Activated CD4-positive, alpha-beta memory T cell treated with anti-CD3 and anti-CD28 coated beads for 36 hours (primary cell): Measurements from ENCODE around the gene ZNF804B. TPM values are rescaled to one million over a fixed set of nuclear protein-coding genes. Genes with fewer than 3 reads are reported as not detected.

Experiments
- CTCF ChIA-PET: fragments of 350-600 bp; sonication (Branson Sonifier 250); formaldehyde crosslinking; loops from one replicate; lab custom pipeline; 2021; ENCODE audit warnings: antibody characterized with exemption, inconsistent platforms; lab: Charles Lee
- POLR2A ChIA-PET: fragments of 350-600 bp; sonication (Branson Sonifier 250); formaldehyde crosslinking; loops from one replicate; lab custom pipeline; 2021; ENCODE audit warnings: antibody characterized with exemption; lab: Charles Lee
- DNase-seq: peaks from one replicate; pipeline ENCODE4 v3.0.0-alpha.2; 2020
- H3K27ac Mint-ChIP-seq: one replicate; pipeline ENCODE4 v1.8.0; 2021; ENCODE audit warnings: mixed read lengths
- H3K27me3 Mint-ChIP-seq: one replicate; pipeline ENCODE4 v1.8.0; 2021; ENCODE audit warnings: mixed read lengths
- H3K36me3 Mint-ChIP-seq: one replicate; pipeline ENCODE4 v1.8.0; 2021; ENCODE audit warnings: mixed read lengths
- H3K4me1 Mint-ChIP-seq: one replicate; pipeline ENCODE4 v1.8.0; 2021; ENCODE audit warnings: low read depth, mixed read lengths
- H3K4me3 Mint-ChIP-seq: one replicate; pipeline ENCODE4 v1.8.0; 2021; ENCODE audit warnings: mild to moderate bottlenecking, mixed read lengths
- H3K9me3 Mint-ChIP-seq: one replicate; pipeline ENCODE4 v1.8.0; 2021; ENCODE audit warnings: mixed read lengths
- intact Hi-C: fragments of 100-400 bp; cut with micrococcal nuclease; formaldehyde crosslinking; loops from one replicate; pipeline ENCODE4 v1.15.1; 2023
- total RNA-seq, 2 experiments: library from RNA; stranded (reverse); gene quantifications; one replicate each; pipeline ENCODE4 v1.2.3, GENCODE V29; 2021

Gene ZNF804B
- total RNA-seq, 2 experiments from 2014 or later: not detected

- H3K36me3 Mint-ChIP-seq: no peaks in the 10 kb centered on the region
- no peak for DNase-seq
- H3K27me3 Mint-ChIP-seq: peaks cover 2% of the 10 kb centered on the region
- ChIA-PET POLR2A (no interaction called here), CTCF (no interaction called here)
- H3K9me3 Mint-ChIP-seq: peaks cover 12% of the 10 kb centered on the region
- H3K4me3 Mint-ChIP-seq: no peak overlapping the region
- no peak overlapping the region for H3K27ac Mint-ChIP-seq
- intact Hi-C loops: no loop called here
- H3K4me1 Mint-ChIP-seq: no peaks in the 10 kb centered on the region
These were observed 486.7 kb downstream of the ZNF804B start for GRCh38 chr7:89246196-89246595.

GRCh38 chr7:89247207-89247606 lies 487.7 kb downstream of the ZNF804B start:
- DNase-seq: no peak
- Mint-ChIP-seq H3K4me3 (no peak overlapping the region), H3K9me3 (peaks cover 12% of the 10 kb centered on the region), H3K27me3 (peaks cover 2% of the 10 kb centered on the region), H3K4me1 (no peaks in the 10 kb centered on the region), H3K36me3 (no peaks in the 10 kb centered on the region), H3K27ac (no peak overlapping the region)
- ChIA-PET CTCF (no interaction called here), POLR2A (no interaction called here)
- intact Hi-C loops: no loop called here

- no peak for DNase-seq
- H3K9me3 Mint-ChIP-seq: no peaks in the 10 kb centered on the region
- intact Hi-C loops: no loop called here
- ChIA-PET CTCF (no interaction called here), POLR2A (no interaction called here)
- H3K36me3 Mint-ChIP-seq: no peaks in the 10 kb centered on the region
- no peak overlapping the region for H3K27ac Mint-ChIP-seq
- peaks cover 4% of the 10 kb centered on the region for H3K4me1 Mint-ChIP-seq
- H3K27me3 Mint-ChIP-seq: no peaks in the 10 kb centered on the region
- H3K4me3 Mint-ChIP-seq: no peak overlapping the region
These were observed 499.6 kb downstream of the ZNF804B start for GRCh38 chr7:89259085-89259484.

- H3K27me3 Mint-ChIP-seq: no peaks in the 10 kb centered on the region
- ChIA-PET CTCF (no interaction called here), POLR2A (no interaction called here)
- no peak overlapping the region for H3K4me3 Mint-ChIP-seq
- no peak for DNase-seq
- no peak overlapping the region for H3K27ac Mint-ChIP-seq
- H3K9me3 Mint-ChIP-seq: no peaks in the 10 kb centered on the region
- intact Hi-C loops: no loop called here
- peaks cover 2% of the 10 kb centered on the region for H3K4me1 Mint-ChIP-seq
- no peaks in the 10 kb centered on the region for H3K36me3 Mint-ChIP-seq
These were observed 504.6 kb downstream of the ZNF804B start for GRCh38 chr7:89264126-89264525.

- Mint-ChIP-seq H3K9me3 (no peaks in the 10 kb centered on the region), H3K27me3 (no peaks in the 10 kb centered on the region), H3K4me1 (no peaks in the 10 kb centered on the region), H3K36me3 (no peaks in the 10 kb centered on the region), H3K27ac (no peak overlapping the region), H3K4me3 (no peak overlapping the region)
- DNase-seq: no peak
- POLR2A ChIA-PET: no interaction called here
- CTCF ChIA-PET: no interaction called here
- intact Hi-C loops: no loop called here
These were observed 506.1 kb downstream of the ZNF804B start for GRCh38 chr7:89265631-89266030.

GRCh38 chr7:89283302-89283701 lies 523.8 kb downstream of the ZNF804B start:
- POLR2A ChIA-PET: no interaction called here
- no peak overlapping the region for H3K27ac Mint-ChIP-seq
- H3K9me3 Mint-ChIP-seq: peaks cover 6% of the 10 kb centered on the region
- intact Hi-C loops: no loop called here
- no peaks in the 10 kb centered on the region for H3K27me3 Mint-ChIP-seq
- no peak for DNase-seq
- CTCF ChIA-PET: interaction anchor here (0.6 kb wide), 1 partner anchor 15 kb away, joined by 3 read pairs; no protein-coding TSS in a partner anchor
- H3K4me1 Mint-ChIP-seq: no peaks in the 10 kb centered on the region
- no peak overlapping the region for H3K4me3 Mint-ChIP-seq
- H3K36me3 Mint-ChIP-seq: no peaks in the 10 kb centered on the region

- no peaks in the 10 kb centered on the region for H3K4me1 Mint-ChIP-seq
These were observed 549.0 kb downstream of the ZNF804B start for GRCh38 chr7:89308535-89308934.

GRCh38 chr7:89311886-89312285 lies 552.4 kb downstream of the ZNF804B start:
- peaks cover 2% of the 10 kb centered on the region for H3K9me3 Mint-ChIP-seq
- H3K4me3 Mint-ChIP-seq: no peak overlapping the region
- no peak overlapping the region for H3K27ac Mint-ChIP-seq
- DNase-seq: no peak
- H3K36me3 Mint-ChIP-seq: no peaks in the 10 kb centered on the region
- CTCF ChIA-PET: no interaction called here
- intact Hi-C loops: no loop called here
- H3K4me1 Mint-ChIP-seq: no peaks in the 10 kb centered on the region
- H3K27me3 Mint-ChIP-seq: no peaks in the 10 kb centered on the region
- POLR2A ChIA-PET: no interaction called here

More at GRCh38 chr7:89308535-89308934, 549.0 kb downstream of the ZNF804B start:
- intact Hi-C loops: no loop called here
- CTCF ChIA-PET: no interaction called here
- no peaks in the 10 kb centered on the region for H3K36me3 Mint-ChIP-seq
- H3K9me3 Mint-ChIP-seq: no peaks in the 10 kb centered on the region
- no peak overlapping the region for H3K4me3 Mint-ChIP-seq
- no peak overlapping the region for H3K27ac Mint-ChIP-seq
- no peak for DNase-seq
- POLR2A ChIA-PET: no interaction called here
- H3K27me3 Mint-ChIP-seq: no peaks in the 10 kb centered on the region

- H3K4me1 Mint-ChIP-seq: no peaks in the 10 kb centered on the region
- CTCF ChIA-PET: no interaction called here
- DNase-seq: no peak
- H3K9me3 Mint-ChIP-seq: peaks cover 2% of the 10 kb centered on the region
- H3K27me3 Mint-ChIP-seq: no peaks in the 10 kb centered on the region
- no peak overlapping the region for H3K4me3 Mint-ChIP-seq
- intact Hi-C loops: no loop called here
- H3K27ac Mint-ChIP-seq: no peak overlapping the region
- POLR2A ChIA-PET: no interaction called here
- H3K36me3 Mint-ChIP-seq: no peaks in the 10 kb centered on the region
These were observed 553.1 kb downstream of the ZNF804B start for GRCh38 chr7:89312551-89312950.

GRCh38 chr7:89316584-89317251 lies 557.2 kb downstream of the ZNF804B start:
- ChIA-PET POLR2A (no interaction called here), CTCF (no interaction called here)
- Mint-ChIP-seq H3K36me3 (no peaks in the 10 kb centered on the region), H3K4me3 (no peak overlapping the region), H3K4me1 (no peaks in the 10 kb centered on the region), H3K27ac (no peak overlapping the region), H3K9me3 (peaks cover 7% of the 10 kb centered on the region), H3K27me3 (no peaks in the 10 kb centered on the region)
- DNase-seq: no peak
- intact Hi-C loops: no loop called here

- no peaks in the 10 kb centered on the region for H3K36me3 Mint-ChIP-seq
- H3K27ac Mint-ChIP-seq: no peak overlapping the region
- ChIA-PET POLR2A (no interaction called here), CTCF (no interaction called here)
- intact Hi-C loops: no loop called here
- no peaks in the 10 kb centered on the region for H3K9me3 Mint-ChIP-seq
- no peak overlapping the region for H3K4me3 Mint-ChIP-seq
- H3K27me3 Mint-ChIP-seq: no peaks in the 10 kb centered on the region
- H3K4me1 Mint-ChIP-seq: peaks cover 4% of the 10 kb centered on the region
- DNase-seq: no peak
These were observed 572.5 kb downstream of the ZNF804B start for GRCh38 chr7:89332026-89332425.

GRCh38 chr7:89334797-89335196 lies 575.3 kb downstream of the ZNF804B start:
- CTCF ChIA-PET: no interaction called here
- no peaks in the 10 kb centered on the region for H3K9me3 Mint-ChIP-seq
- POLR2A ChIA-PET: no interaction called here
- no peak overlapping the region for H3K27ac Mint-ChIP-seq
- H3K27me3 Mint-ChIP-seq: no peaks in the 10 kb centered on the region
- H3K4me1 Mint-ChIP-seq: peaks cover 4% of the 10 kb centered on the region
- H3K36me3 Mint-ChIP-seq: no peaks in the 10 kb centered on the region
- no peak overlapping the region for H3K4me3 Mint-ChIP-seq
- DNase-seq: no peak
- intact Hi-C loops: no loop called here

- Mint-ChIP-seq H3K36me3 (no peaks in the 10 kb centered on the region), H3K27me3 (no peaks in the 10 kb centered on the region), H3K4me3 (no peak overlapping the region), H3K27ac (no peak overlapping the region), H3K9me3 (no peaks in the 10 kb centered on the region), H3K4me1 (peaks cover 4% of the 10 kb centered on the region)
- no peak for DNase-seq
- intact Hi-C loops: no loop called here
- ChIA-PET CTCF (no interaction called here), POLR2A (no interaction called here)
These were observed 576.0 kb downstream of the ZNF804B start for GRCh38 chr7:89335490-89335889.
